HepG2 (cell line): Measurements from ENCODE around the gene C19orf44. TPM values are rescaled to one million over a fixed set of nuclear protein-coding genes. Genes with fewer than 3 reads are reported as not detected.

Experiments
- ATAC-seq: fragments of 200-7000 bp; cut with Tn5 transposase; 3 replicates; pipeline ENCODE4 v1.9.1; 2020; ENCODE audit warnings: mild to moderate bottlenecking, moderate library complexity
- BruUV-seq: library from RNA; stranded (reverse); fragments of 400-500 nt; replicated peaks from 2 replicates; lab custom pipeline; 2021; lab: Mats Ljungman, UMichigan
- CTCF ChIA-PET: fragments of 300-600 bp; formaldehyde crosslinking; extraction: SDS; loops from one replicate; lab custom pipeline; 2021; ENCODE audit warnings: low total read pairs, inconsistent platforms, low intra/inter-chr PET ratio; lab: Yijun Ruan, JAX
- POLR2A ChIA-PET: fragments of 350-600 bp; sonication (Branson Sonifier 250); formaldehyde crosslinking; loops from one replicate; lab custom pipeline; 2020; ENCODE audit warnings: antibody characterized with exemption, inconsistent platforms; lab: Yijun Ruan, JAX
- DNase-seq: peaks from one replicate; pipeline ENCODE4 v3.0.0-alpha.2; 2015; ENCODE audit warnings: low spot score
- FAIRE-seq: peaks from 3 replicates; lab custom pipeline; 2011; peaks lifted over from hg19 to GRCh38; lab: Jason Lieb, UNC
- H2AFZ ChIP-seq: one replicate; pipeline ENCODE4 v1.6.1; 2011; ENCODE audit warnings: low read length, inconsistent platforms
- H3K27ac ChIP-seq: fragments of 300-600 bp; 3 replicates; pipeline ENCODE4 v1.8.0; 2011; ENCODE audit warnings: mixed run types, mild to moderate bottlenecking, mixed read lengths, low read length, inconsistent platforms; ENCODE audit not compliant: insufficient read depth; ENCODE audit errors: extremely low read length
- H3K27me3 ChIP-seq, 2 experiments: fragments of 200-600 bp in 1 of 2; 2 replicates in 1 of 2; 3 replicates in 1 of 2; pipeline versions ENCODE4 v1.6.0 to v1.8.0; 2011; ENCODE audit warnings: low read length in 2 of 2, mild to moderate bottlenecking in 2 of 2, moderate library complexity in 2 of 2, inconsistent platforms in 1 of 2; ENCODE audit not compliant: insufficient read depth in 2 of 2, control insufficient read depth in 1 of 2
- H3K36me3 ChIP-seq, 2 experiments: fragments of 200-600 bp in 1 of 2; replicated peaks in 1 of 2; 2 replicates in 1 of 2; 3 replicates in 1 of 2; pipeline versions ENCODE4 v1.5.1 to v1.8.0; 2011; ENCODE audit warnings: low read length in 2 of 2, inconsistent platforms in 1 of 2; ENCODE audit not compliant: insufficient read depth in 2 of 2, control insufficient read depth in 1 of 2
- H3K4me1 ChIP-seq: 2 replicates; pipeline ENCODE4 v1.5.1; 2012; ENCODE audit warnings: low read length, inconsistent platforms; ENCODE audit not compliant: insufficient read depth
- H3K4me2 ChIP-seq: 2 replicates; pipeline ENCODE4 v1.6.0; 2011; ENCODE audit warnings: low read depth, low read length, inconsistent platforms
- H3K4me3 ChIP-seq, 3 experiments: fragments of 200-600 bp in 1 of 3; sonication (generic), shearing (Covaris generic) in 1 of 3; replicated peaks in 1 of 3; 2 replicates each; pipeline ENCODE4 v1.5.1; 2011 to 2016; ENCODE audit warnings: low read length in 3 of 3, inconsistent platforms in 2 of 3, low read depth in 2 of 3, mild to moderate bottlenecking in 2 of 3, control low read depth in 1 of 3, mixed read lengths in 1 of 3; ENCODE audit not compliant: insufficient read depth in 1 of 3
- H3K79me2 ChIP-seq: one replicate; pipeline ENCODE4 v1.6.1; 2011; ENCODE audit warnings: low read length, inconsistent platforms; ENCODE audit not compliant: insufficient read depth
- H3K9ac ChIP-seq: 2 replicates; pipeline ENCODE4 v1.6.0; 2011; ENCODE audit warnings: mild to moderate bottlenecking, low read depth, low read length, inconsistent platforms; ENCODE audit not compliant: insufficient read depth
- H3K9me3 ChIP-seq: 2 replicates; pipeline ENCODE4 v1.5.1; 2012; ENCODE audit warnings: mild to moderate bottlenecking, low read length
- H4K20me1 ChIP-seq: 2 replicates; pipeline ENCODE4 v1.6.0; 2011; ENCODE audit warnings: inconsistent platforms, mild to moderate bottlenecking, low read length, moderate library complexity; ENCODE audit not compliant: insufficient read depth
- BORCS8-MEF2B ChIP-seq: sonication (generic); formaldehyde crosslinking; IDR thresholded peaks from 2 replicates; pipeline ENCODE4 v1.8.0; 2022; ENCODE audit warnings: mild to moderate bottlenecking, missing genetic modification reagents
- CTCF ChIP-seq: sonication (generic); formaldehyde crosslinking; IDR thresholded peaks from 2 replicates; pipeline ENCODE4 v1.5.0; 2020; ENCODE audit warnings: mild to moderate bottlenecking, missing genetic modification reagents, moderate library complexity
- HDAC1 ChIP-seq: sonication (generic); formaldehyde crosslinking; IDR thresholded peaks from 2 replicates; pipeline ENCODE4 v1.5.1; 2020; ENCODE audit warnings: mild to moderate bottlenecking, missing genetic modification reagents
- PAWR ChIP-seq: sonication (generic); formaldehyde crosslinking; IDR thresholded peaks from 2 replicates; pipeline ENCODE4 v1.4.0; 2020; ENCODE audit warnings: missing genetic modification reagents, mild to moderate bottlenecking, borderline replicate concordance
- PAX8 ChIP-seq: sonication (generic); formaldehyde crosslinking; IDR thresholded peaks from 2 replicates; pipeline ENCODE4 v1.8.0; 2022; ENCODE audit warnings: mild to moderate bottlenecking, missing genetic modification reagents, borderline replicate concordance
- POLR2A ChIP-seq, 2 experiments: IDR thresholded peaks; 2 replicates each; pipeline ENCODE4 v1.6.1; 2011; ENCODE audit warnings: low read depth in 2 of 2, low read length in 2 of 2, mild to moderate bottlenecking in 1 of 2, moderate library complexity in 1 of 2; ENCODE audit not compliant: insufficient read depth in 1 of 2
- SMC3 ChIP-seq: IDR thresholded peaks from 2 replicates; pipeline ENCODE4 v1.6.1; 2011; ENCODE audit warnings: low read length, improper control_type of control experiment
- SNAPC2 ChIP-seq: sonication (generic); formaldehyde crosslinking; IDR thresholded peaks from 2 replicates; pipeline ENCODE4 v1.8.1; 2022; ENCODE audit warnings: mild to moderate bottlenecking, missing genetic modification reagents
- STAG1 ChIP-seq: sonication (generic); formaldehyde crosslinking; IDR thresholded peaks from 2 replicates; pipeline ENCODE4 v1.4.0; 2020; ENCODE audit warnings: missing genetic modification reagents
- ZBTB46 ChIP-seq: sonication (generic); formaldehyde crosslinking; IDR thresholded peaks from 2 replicates; pipeline ENCODE4 v1.4.0; 2020; ENCODE audit warnings: mild to moderate bottlenecking, missing genetic modification reagents, borderline replicate concordance
- ZFP36 ChIP-seq: fragments of 150-350 bp; IDR thresholded peaks from 2 replicates; pipeline ENCODE4 v1.6.1; 2018; ENCODE audit warnings: borderline replicate concordance, low read length, low read depth; ENCODE audit not compliant: partially characterized antibody
- ZNF362 ChIP-seq: sonication (generic); formaldehyde crosslinking; IDR thresholded peaks from 2 replicates; pipeline ENCODE4 v1.4.0; 2020; ENCODE audit warnings: missing genetic modification reagents, mild to moderate bottlenecking, borderline replicate concordance
- ZNF598 ChIP-seq: sonication (generic); formaldehyde crosslinking; IDR thresholded peaks from 2 replicates; pipeline ENCODE4 v1.5.1; 2020; ENCODE audit warnings: mild to moderate bottlenecking, missing genetic modification reagents, borderline replicate concordance
- WGBS: methylation state at CpG from one replicate; pipeline ENCODE4 v1.1.6; 2017; ENCODE audit warnings: low lambda C conversion rate; 5-methylcytosine and 5-hydroxymethylcytosine counted together
- in situ Hi-C: cut with HindIII; loops from 2 replicates; pipeline ENCODE4 v1.10.0; 2017; ENCODE audit warnings: low pct_unique_long_range_greater_than_20kb; ENCODE audit not compliant: extremely low pct_ligation_motif_present
- intact Hi-C: fragments of 100-400 bp; cut with micrococcal nuclease; formaldehyde crosslinking; loops from one replicate; pipeline ENCODE4 v1.10.0; 2022; ENCODE audit not compliant: unreplicated experiment
- polyA plus RNA-seq, 8 experiments: library from polyadenylated mRNA; depleted of rRNA in 3 of 8; stranded (reverse) in 7 of 8; unstranded in 1 of 8; fragments of >200 nt; fragmentation: Illumina TruSeq in 4 of 8; extraction: Trizol in 4 of 8; gene quantifications; 2 replicates each; pipeline versions ENCODE4 v1.2.1 to v1.2.3, GENCODE V29; 2011 to 2016; ENCODE audit warnings: low read depth in 4 of 8, missing spikeins in 1 of 8, mixed read lengths in 1 of 8; ENCODE audit not compliant: insufficient read depth in 1 of 8
- total RNA-seq, 5 experiments: library from RNA; depleted of rRNA; stranded (reverse); fragments of >200 nt; fragmentation: Illumina TruSeq; extraction: Trizol; gene quantifications; 2 replicates each; pipeline ENCODE4 v1.2.3, GENCODE V29; 2016; ENCODE audit warnings: low read depth in 1 of 5

The C19orf44 gene
- total and polyA plus RNA-seq, 2 of the 13 experiments (the other 11 are each of a cell fraction or from before 2014, with no cell fraction given), result 3.2 to 4.3 TPM

DNA sequence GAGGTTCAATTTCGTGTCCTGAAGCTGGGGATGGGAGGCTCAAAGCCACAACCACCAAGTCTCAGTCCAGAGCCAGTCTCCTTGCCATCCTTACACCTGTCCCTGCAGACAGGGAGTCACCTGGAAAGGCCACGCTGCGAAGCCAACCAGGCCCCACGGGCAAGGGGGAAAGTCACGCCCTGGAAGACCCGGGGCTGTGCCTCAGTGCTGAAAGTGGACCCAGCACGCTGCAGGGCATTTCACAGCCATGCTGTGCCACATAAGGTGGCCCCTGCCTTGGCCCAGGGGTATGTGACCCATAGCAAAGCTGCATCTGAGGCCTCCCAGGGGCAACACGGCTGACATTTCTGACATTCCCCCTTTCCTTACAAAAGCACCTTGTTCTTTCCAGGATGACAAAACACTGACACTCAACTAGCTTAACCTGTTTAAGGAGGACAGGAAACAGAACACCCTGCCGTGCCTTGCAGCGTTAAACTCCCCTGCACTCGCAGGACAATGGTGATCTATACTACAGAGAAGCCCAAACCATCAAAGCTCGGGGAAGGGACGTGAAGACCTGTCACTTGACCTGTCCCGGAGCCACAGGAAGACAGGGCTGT is 31.2 kb downstream of the C19orf44 start:
- H3K9me3 ChIP-seq, result no peaks in the 10 kb centered on the region
- TF ChIP-seq ZFP36 (no peak), POLR2A (IDR thresholded peaks at IDR 0.05; ENCODE audit: insufficient read depth in 1 of 2, low read depth in 2 of 2, low read length in 2 of 2) (0 out of 4 replicates have a peak, but pooled peaks of 1 of the 2 experiments have one; percentile 4), SNAPC2 (CRISPR knock-in tag) (no peak), HDAC1 (CRISPR knock-in tag) (no peak)
- no peaks in the 10 kb centered on the region for H3K27me3 ChIP-seq
- no peak for ATAC-seq
- H3K4me1 ChIP-seq, result no peaks in the 10 kb centered on the region
- no peak overlapping the region for H3K9ac ChIP-seq
- ChIA-PET CTCF (no interaction called here), POLR2A (interaction anchor here (1.0 kb wide), 1 partner anchor 31 kb away, joined by 3 read pairs; the partner anchor contains the start of genes C19orf44 and CALR3)
- H3K79me2 ChIP-seq, result no peaks in the 10 kb centered on the region
- in situ Hi-C loops, result no loop called here
- BruUV-seq, result TSS peak; percentile 44
- H3K4me3 ChIP-seq, result no peak overlapping the region
- peaks cover 49 to 93% of the 10 kb centered on the region in 2 experiments for H3K36me3 ChIP-seq
- DNase-seq, result no peak
- WGBS, result 98% methylated on average over 7 of the region's 14 CpGs
- intact Hi-C loops, result no loop called here
- no peak for FAIRE-seq
- H3K27ac ChIP-seq, result no peak overlapping the region
- no peak overlapping the region for H2AFZ ChIP-seq
- no peak overlapping the region for H3K4me2 ChIP-seq
- H4K20me1 ChIP-seq, result no peaks in the 10 kb centered on the region

DNA sequence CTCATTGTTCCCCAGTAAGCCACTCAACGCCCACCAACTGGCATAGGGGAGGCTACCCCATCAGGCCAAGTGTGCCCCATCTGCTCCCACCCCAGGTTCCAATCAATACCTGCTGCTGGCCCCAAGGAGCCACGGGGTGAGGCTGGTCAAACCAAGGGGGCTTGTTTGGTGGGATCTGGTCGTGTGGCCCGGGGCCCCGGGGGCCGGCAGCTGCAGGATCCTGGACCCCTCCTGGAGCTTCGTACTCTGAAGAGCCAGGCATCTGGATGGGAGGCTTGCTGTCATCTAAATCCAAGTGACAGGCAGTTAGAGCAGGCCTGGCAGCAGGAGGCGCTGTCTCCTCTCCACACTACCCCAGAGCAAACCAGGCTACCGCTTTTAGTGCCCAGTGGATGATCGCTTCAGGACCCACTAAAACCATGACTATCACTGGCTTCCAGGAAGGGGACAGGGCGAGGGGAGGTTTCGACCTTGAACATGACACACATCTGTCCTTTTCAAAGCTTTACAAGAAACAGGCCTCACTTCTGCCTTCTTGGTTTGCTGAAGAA is 31.9 kb downstream of the C19orf44 start:
- in situ Hi-C loops (no loop called here), intact Hi-C loops (no loop called here)
- H3K4me3 ChIP-seq, result no peak overlapping the region
- no peaks in the 10 kb centered on the region for H3K4me1 ChIP-seq
- POLR2A ChIA-PET, result interaction anchor here (1.0 kb wide), 1 partner anchor 32 kb away, joined by 3 read pairs; the partner anchor contains the start of genes C19orf44 and CALR3
- ATAC-seq, result peak; percentile 25; the same call in 2 of the 3 replicates
- FAIRE-seq, result no peak
- no peaks in the 10 kb centered on the region for H3K27me3 ChIP-seq
- H3K9ac ChIP-seq, result no peak overlapping the region
- no peaks in the 10 kb centered on the region for H3K79me2 ChIP-seq
- CTCF ChIA-PET, result no interaction called here
- WGBS, result 100% methylated on average over 4 of the region's 12 CpGs
- no peak overlapping the region for H2AFZ ChIP-seq
- H3K9me3 ChIP-seq, result no peaks in the 10 kb centered on the region
- no peaks in the 10 kb centered on the region for H4K20me1 ChIP-seq
- H3K4me2 ChIP-seq, result no peak overlapping the region
- H3K27ac ChIP-seq, result no peak overlapping the region
- DNase-seq, result no peak
- peaks cover 49 to 93% of the 10 kb centered on the region in 2 experiments; a peak in 4 of 5 replicates for H3K36me3 ChIP-seq
- no TSS peak for BruUV-seq
- TF ChIP-seq BORCS8-MEF2B (CRISPR knock-in tag) (no peak), STAG1 (CRISPR knock-in tag) (peak; percentile 53), PAWR (CRISPR knock-in tag) (no peak), SMC3 (0 out of 2 replicates have a peak, but pooled peaks have one; percentile 7), ZNF598 (CRISPR knock-in tag) (no peak), PAX8 (no peak), CTCF (CRISPR knock-in tag) (peak; percentile 59), ZNF362 (CRISPR knock-in tag) (no peak), ZBTB46 (CRISPR knock-in tag) (no peak)
